Stimulated activated memory B cell treated with anti-CD40 and anti-IgM and Interleukin-4, amounts not matched to agents 10 μg/mL and 1 μg/mL and 100 μg/mL, for 72 hours (primary cell): ENCODE data around the gene PHF23.
A peak's percentile ranks its signal among the peaks of the same experiment; 100 is the strongest.

ENCODE experiments used
- ATAC-seq: fragments of 150-1000 bp; cut with Tn5 transposase; 2 replicates; pipeline ENCODE4 v1.10.0; 2021
- H3K27ac Mint-ChIP-seq: one replicate; pipeline ENCODE4 v1.8.0; 2022; ENCODE audit warnings: mild to moderate bottlenecking, mixed read lengths
- H3K27me3 Mint-ChIP-seq: one replicate; pipeline ENCODE4 v1.8.0; 2022; ENCODE audit warnings: mixed read lengths
- H3K36me3 Mint-ChIP-seq: one replicate; pipeline ENCODE4 v1.8.0; 2022; ENCODE audit warnings: mixed read lengths
- H3K4me1 Mint-ChIP-seq: one replicate; pipeline ENCODE4 v1.8.0; 2022; ENCODE audit warnings: mixed read lengths
- H3K4me3 Mint-ChIP-seq: one replicate; pipeline ENCODE4 v1.8.0; 2022; ENCODE audit warnings: mild to moderate bottlenecking, moderate library complexity, mixed read lengths
- H3K9me3 Mint-ChIP-seq: one replicate; pipeline ENCODE4 v1.8.0; 2022; ENCODE audit warnings: mixed read lengths

The PHF23 gene

DNA sequence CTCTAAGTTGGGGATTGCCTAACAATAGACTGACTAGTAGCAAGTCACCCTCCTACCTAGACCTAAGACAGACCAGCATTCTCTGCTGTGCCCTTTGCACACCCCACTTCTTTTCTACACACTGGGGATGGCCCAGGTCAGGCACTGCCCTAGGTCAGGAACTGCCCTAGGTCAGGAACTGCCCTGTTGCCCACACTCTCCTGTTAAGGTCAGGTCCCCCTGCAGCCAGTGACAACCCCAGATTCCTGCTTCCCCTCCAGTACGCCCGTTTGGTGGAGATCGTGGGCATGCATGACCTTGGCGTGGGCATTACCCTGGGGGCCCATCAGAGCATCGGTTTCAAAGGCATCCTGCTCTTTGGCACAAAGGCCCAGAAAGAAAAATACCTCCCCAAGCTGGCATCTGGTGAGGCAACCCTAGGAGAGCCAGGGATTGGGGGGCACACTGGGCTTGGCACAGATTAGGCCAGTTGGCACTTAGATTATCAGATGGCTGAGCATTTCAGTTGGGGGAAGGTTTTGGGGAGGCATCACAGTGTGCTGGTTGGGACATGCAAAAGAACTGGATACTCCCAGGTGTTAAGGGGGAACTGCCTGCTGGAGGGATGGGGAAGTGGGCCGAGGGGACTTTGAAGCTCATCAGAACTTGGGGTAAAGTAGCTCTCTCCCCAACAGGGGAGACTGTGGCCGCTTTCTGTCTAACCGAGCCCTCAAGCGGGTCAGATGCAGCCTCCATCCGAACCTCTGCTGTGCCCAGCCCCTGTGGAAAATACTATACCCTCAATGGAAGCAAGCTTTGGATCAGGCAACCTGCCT lies 17.8 kb downstream of the PHF23 start:
- peak overlapping the region; percentile 85 for H3K27ac Mint-ChIP-seq
- peak overlapping the region; percentile 91 for H3K4me3 Mint-ChIP-seq
- peaks cover 9% of the 10 kb centered on the region for H3K36me3 Mint-ChIP-seq
- peaks cover 44% of the 10 kb centered on the region for H3K4me1 Mint-ChIP-seq
- H3K9me3 Mint-ChIP-seq = no peaks in the 10 kb centered on the region
- no peak for ATAC-seq
- H3K27me3 Mint-ChIP-seq = no peaks in the 10 kb centered on the region

DNA sequence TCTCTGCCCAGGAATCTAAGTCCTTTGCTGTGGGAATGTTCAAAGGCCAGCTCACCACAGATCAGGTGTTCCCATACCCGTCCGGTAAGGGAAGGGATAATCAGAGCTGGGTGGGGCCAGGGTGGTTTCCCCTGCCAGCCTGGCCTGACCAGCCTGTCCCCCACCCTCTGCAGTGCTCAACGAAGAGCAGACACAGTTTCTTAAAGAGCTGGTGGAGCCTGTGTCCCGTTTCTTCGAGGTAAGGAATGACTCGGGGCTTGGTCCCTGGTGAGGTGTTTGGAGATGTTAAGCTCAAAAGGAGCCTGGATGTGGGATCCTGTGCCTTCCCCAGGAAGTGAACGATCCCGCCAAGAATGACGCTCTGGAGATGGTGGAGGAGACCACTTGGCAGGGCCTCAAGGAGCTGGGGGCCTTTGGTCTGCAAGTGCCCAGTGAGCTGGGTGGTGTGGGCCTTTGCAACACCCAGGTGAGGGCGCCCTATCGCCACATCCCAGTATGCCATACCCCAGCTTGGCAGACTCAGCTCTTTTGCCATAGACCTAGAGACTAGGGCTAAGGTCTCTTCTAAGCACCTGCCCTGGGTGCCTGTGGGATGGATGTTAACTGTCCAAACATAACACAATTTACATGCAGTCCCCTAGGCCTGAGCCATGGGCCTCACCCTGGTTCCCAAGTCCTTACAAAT lies 18.5 kb downstream of the PHF23 start:
- peak overlapping the region; percentile 85 for H3K27ac Mint-ChIP-seq
- ATAC-seq = peak; percentile 59
- peaks cover 51% of the 10 kb centered on the region for H3K4me1 Mint-ChIP-seq
- H3K9me3 Mint-ChIP-seq = no peaks in the 10 kb centered on the region
- H3K4me3 Mint-ChIP-seq = peak overlapping the region; percentile 91
- H3K27me3 Mint-ChIP-seq = no peaks in the 10 kb centered on the region
- H3K36me3 Mint-ChIP-seq = peaks cover 9% of the 10 kb centered on the region

DNA sequence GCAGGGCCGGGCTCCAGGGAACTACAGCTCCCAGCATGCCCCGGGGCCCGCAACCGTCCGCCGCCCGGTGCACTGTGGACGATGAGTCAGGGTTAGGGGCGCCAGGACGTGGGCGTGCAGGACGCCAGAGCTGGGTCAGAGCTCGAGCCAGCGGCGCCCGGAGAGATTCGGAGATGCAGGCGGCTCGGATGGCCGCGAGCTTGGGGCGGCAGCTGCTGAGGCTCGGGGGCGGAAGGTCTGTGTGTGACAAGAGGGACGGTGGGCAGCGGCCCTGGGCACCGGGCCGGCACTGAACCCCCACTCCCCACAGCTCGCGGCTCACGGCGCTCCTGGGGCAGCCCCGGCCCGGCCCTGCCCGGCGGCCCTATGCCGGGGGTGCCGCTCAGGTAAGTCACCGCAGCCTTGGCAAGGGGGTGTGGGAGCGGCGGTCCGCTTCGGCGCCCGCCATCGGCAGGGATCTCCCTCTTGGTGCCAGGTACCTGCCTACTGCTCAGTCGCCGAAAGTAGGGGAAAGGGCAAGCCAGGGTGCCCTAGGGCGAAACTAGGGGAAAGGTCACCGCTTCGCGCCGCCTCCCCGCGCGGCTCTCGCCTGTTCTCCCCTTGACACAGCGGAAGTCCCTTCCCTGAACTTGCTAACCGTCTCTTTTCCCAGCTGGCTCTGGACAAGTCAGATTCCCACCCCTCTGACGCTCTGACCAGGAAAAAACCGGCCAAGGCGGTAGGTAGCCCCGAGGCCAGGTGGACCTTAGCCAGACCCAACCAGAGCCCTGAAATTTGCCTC lies 19.3 kb downstream of the PHF23 start, which contains the start of the genes ACADVL and DLG4:
Gene ACADVL, plus strand, starts transcription at position 127 of the 781 bp plus-strand sequence. Its CDS starts 47 bp downstream, at position 174.
Gene DLG4, minus strand, starts transcription at position 25 of the 781 bp plus-strand sequence.
- Mint-ChIP-seq H3K9me3 (no peaks in the 10 kb centered on the region), H3K27me3 (no peaks in the 10 kb centered on the region), H3K27ac (peak within 1 kb of the TSS; percentile 85), H3K4me3 (peak within 1 kb of the TSS; percentile 91), H3K36me3 (peaks cover 9% of the 10 kb centered on the region), H3K4me1 (peaks cover 55% of the 10 kb centered on the region)
- peak; percentile 89 for ATAC-seq

DNA sequence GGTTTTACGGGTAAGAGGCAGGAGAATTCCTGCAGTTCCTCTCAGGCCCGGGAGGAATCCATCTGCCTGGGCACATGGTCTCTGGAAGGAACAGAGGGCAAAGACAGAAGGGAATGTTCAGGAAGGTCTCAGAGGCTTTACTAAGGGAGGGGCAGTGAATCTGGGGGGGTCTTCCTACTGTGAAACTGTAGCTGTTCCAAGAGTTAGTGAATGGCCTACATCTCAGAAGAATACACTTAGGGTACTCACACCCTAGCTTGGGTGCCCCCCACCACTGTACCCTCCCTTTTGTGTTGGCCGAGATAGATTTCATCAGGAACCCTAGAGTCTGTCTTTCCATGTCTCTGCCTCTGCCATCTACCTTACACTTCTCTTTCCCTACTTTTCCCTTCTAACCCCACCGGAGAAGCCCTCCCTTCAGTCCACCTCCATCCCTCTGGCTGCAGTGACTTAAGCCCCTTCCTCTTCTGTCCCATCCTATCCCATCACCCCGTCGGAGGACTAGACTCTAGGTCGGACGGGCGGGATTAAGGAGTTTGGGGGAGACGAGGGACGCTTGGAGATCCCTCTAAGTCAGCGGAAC lies 19.9 kb downstream of the PHF23 start:
- peaks cover 9% of the 10 kb centered on the region for H3K36me3 Mint-ChIP-seq
- H3K4me1 Mint-ChIP-seq = peaks cover 62% of the 10 kb centered on the region
- H3K27me3 Mint-ChIP-seq = no peaks in the 10 kb centered on the region
- H3K9me3 Mint-ChIP-seq = no peaks in the 10 kb centered on the region
- ATAC-seq = no peak
- H3K4me3 Mint-ChIP-seq = peak overlapping the region; percentile 91
- peak overlapping the region; percentile 85 for H3K27ac Mint-ChIP-seq

DNA sequence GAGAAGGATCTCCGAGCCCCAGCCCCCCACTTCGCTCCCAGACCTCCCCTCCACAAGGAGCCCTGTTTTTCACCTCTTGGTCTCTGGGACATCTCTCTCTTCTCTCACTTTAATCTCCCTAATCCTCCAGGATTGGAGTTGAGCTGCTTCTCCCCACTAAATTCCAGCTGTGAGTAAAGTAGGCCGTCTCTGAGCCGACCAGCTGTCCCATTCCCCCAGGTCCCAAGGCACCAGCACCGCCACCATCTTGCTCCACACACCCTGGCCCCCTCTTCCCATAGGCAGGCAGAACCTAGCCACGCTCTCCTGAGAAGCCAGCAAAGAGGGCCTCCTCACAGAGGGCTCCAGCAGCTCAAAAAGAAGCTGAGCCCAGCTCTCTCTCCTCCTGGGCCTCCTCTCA lies 20.5 kb downstream of the PHF23 start:
- Mint-ChIP-seq H3K27ac (peak overlapping the region; percentile 85), H3K4me3 (peak overlapping the region; percentile 16), H3K27me3 (no peaks in the 10 kb centered on the region), H3K4me1 (peaks cover 68% of the 10 kb centered on the region), H3K36me3 (peaks cover 5% of the 10 kb centered on the region), H3K9me3 (no peaks in the 10 kb centered on the region)
- no peak for ATAC-seq

DNA sequence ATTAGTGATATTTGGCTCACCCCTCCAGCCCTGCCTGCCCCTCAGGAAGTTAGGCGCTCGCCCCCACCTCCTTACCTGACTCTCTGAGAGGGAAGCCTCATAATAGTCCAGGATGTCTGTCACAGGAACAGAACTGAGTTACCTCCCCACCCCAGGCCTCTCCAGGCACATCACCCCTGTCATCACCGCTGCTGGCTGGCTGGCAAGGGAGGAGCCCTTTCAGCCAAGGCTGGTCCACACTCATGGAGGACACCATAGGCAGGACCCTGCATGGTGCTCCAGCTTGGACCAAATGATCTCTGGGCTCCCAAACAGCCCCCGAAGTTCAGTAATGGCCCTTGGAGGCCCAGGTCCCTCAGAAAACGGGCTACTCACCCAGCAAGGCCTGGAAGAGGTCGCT lies 21.1 kb downstream of the PHF23 start:
- H3K27me3 Mint-ChIP-seq = no peaks in the 10 kb centered on the region

DNA sequence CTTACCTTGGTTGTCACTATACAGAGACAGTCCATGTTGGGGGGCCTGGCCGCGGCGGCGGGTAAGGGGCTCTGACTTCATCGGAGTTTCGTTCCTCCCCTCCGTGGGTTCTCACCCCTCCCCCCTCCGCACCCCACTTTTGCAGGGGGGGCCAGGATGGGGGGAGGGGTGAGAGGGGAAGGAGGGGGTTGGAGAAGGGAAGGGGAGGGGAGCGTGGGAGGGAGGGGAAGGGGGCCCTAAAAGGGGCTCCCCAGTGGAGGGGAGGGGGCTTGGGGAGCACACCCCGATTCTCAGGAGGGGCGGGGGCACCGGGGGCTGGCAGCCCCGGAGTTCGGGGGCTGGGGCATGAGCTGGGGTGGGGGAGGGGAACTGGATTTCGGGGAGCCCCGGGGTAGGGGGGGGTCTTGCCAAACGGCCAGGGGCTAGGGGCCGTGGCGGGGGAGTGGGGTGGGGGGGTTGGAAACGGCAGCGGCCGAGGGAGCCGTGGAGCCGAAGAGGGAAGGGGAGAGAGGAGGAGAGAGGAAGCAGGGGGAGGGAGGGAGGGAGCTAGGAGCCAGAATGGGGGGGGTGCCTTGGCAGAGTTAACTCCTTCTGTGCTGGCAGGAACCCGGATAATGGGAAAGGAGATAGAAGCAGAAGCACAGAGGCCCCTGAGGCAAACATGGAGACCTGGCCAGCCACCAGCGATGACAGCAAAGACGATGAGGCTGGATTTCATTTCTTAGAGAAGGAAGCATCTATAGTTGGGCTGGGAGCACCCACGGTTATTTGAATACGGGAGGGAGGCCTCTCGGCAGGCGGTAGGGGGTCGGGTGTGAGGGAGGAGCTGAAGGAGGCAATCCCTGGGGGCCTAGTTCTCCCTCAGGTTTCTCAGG lies 21.9 kb downstream of the PHF23 start:
- H3K4me1 Mint-ChIP-seq = peaks cover 74% of the 10 kb centered on the region
- ATAC-seq = no peak
- peak overlapping the region; percentile 85 for H3K27ac Mint-ChIP-seq
- peak overlapping the region; percentile 51 for H3K4me3 Mint-ChIP-seq
- no peaks in the 10 kb centered on the region for H3K36me3 Mint-ChIP-seq
- H3K27me3 Mint-ChIP-seq = peaks cover 2% of the 10 kb centered on the region
- no peaks in the 10 kb centered on the region for H3K9me3 Mint-ChIP-seq

More for the DNA sequence above, 21.1 kb downstream of the PHF23 start:
- Mint-ChIP-seq H3K4me3 (no peak overlapping the region), H3K4me1 (peaks cover 74% of the 10 kb centered on the region), H3K36me3 (no peaks in the 10 kb centered on the region), H3K27ac (peak overlapping the region; percentile 85), H3K9me3 (no peaks in the 10 kb centered on the region)
- no peak for ATAC-seq

DNA sequence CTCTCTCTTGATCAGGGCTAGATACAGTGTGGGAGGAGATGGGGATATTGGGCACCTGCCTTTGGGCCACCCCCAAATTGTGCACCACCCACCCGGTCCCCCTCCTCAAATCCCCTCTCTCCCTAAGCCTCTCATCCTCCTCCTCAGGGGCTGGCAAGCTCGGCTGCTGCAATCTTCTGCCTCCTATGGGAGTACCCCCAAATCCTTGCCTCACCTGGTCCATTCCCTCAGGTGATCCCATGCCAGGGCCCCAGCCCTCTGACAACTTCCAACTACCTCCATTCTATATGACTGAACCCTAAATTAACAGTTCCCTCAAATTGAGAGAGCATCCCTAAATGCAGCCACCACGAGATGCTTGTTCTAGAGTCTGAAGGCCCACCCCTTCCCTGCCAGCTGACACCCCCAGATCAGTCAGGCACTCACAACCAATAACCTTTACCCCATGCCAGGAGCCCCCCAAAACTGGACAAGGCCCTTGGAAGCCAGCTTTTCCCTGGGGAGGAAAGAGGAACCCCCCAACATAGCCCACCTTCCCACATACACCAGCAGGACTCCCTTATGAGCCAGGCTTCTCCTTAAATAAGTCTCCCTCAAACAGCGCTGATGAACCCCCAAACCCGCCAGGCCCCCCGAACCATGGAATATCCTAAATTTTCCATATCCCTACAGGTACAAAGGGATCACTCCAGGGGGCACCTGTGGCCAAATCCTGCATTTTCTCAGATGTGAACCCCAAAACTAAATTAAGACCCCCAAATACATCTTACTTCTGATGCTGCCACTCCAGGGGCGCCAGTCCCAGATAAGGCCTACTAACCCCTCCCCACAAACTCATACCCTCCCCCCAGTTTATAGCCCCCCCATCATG lies 22.8 kb downstream of the PHF23 start:
- Mint-ChIP-seq H3K27me3 (peaks cover 9% of the 10 kb centered on the region), H3K4me1 (peaks cover 72% of the 10 kb centered on the region), H3K9me3 (no peaks in the 10 kb centered on the region), H3K36me3 (no peaks in the 10 kb centered on the region), H3K4me3 (peak overlapping the region; percentile 35), H3K27ac (no peak overlapping the region)
- ATAC-seq = no peak

DNA sequence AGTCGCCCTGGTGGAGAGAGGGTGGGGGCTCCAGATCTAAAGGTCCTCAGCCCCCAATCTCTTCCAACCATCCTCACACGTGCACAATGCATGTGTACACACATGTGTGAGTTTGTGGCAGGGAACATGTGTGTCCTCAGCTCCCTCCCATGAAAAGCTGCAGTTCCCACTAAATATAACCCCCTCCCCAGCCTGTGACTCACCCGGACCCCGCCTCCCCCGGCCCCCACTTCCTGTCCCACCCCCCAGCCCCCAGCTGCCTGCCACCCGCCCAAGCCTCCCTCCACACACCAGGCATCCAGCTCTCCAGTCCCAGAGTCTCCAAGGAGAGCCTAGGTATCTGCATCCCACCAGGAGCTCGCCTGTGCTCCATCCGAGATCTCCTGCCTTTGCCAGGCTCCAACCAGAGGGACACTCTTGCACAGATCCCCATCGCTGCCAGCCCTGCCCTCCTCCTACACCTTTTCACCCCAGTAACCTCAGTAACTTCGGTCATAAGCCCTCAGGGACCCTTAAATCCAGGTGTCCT lies 23.5 kb downstream of the PHF23 start:
- H3K27ac Mint-ChIP-seq = no peak overlapping the region

DNA sequence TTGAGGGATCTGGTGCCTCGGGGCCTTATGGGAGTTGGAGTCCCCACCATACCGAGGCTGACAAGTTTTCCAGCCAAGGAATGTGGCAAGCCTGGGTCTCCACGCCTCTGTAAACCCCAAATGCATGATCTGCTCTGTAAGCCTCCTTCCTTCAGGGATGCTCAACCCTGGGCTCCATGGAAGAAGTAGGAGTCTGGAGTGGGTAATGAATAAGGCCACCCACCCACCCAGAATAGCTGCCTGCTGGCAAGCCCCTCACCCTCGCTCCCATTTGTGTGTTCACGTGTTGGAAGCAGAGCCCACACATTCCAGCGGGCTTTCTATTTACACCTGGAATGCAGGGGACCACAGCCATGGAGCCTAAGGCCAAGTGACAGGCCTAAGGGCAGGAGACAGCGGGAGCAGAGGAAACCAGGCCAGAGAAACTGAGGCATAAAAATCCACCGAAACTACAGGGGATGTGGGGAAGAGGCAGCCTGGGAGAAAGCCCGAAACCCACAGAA lies 24.1 kb downstream of the PHF23 start:
- H3K9me3 Mint-ChIP-seq = no peaks in the 10 kb centered on the region
- peak overlapping the region; percentile 91 for H3K4me3 Mint-ChIP-seq
- ATAC-seq = no peak
- no peaks in the 10 kb centered on the region for H3K36me3 Mint-ChIP-seq
- peaks cover 9% of the 10 kb centered on the region for H3K27me3 Mint-ChIP-seq
- peaks cover 59% of the 10 kb centered on the region for H3K4me1 Mint-ChIP-seq
- H3K27ac Mint-ChIP-seq = peak overlapping the region; percentile 71

More for the DNA sequence above, 23.5 kb downstream of the PHF23 start:
- ATAC-seq = no peak
- no peaks in the 10 kb centered on the region for H3K9me3 Mint-ChIP-seq
- H3K36me3 Mint-ChIP-seq = no peaks in the 10 kb centered on the region
- H3K4me1 Mint-ChIP-seq = peaks cover 64% of the 10 kb centered on the region
- peaks cover 9% of the 10 kb centered on the region for H3K27me3 Mint-ChIP-seq
- H3K4me3 Mint-ChIP-seq = peak overlapping the region; percentile 35

DNA sequence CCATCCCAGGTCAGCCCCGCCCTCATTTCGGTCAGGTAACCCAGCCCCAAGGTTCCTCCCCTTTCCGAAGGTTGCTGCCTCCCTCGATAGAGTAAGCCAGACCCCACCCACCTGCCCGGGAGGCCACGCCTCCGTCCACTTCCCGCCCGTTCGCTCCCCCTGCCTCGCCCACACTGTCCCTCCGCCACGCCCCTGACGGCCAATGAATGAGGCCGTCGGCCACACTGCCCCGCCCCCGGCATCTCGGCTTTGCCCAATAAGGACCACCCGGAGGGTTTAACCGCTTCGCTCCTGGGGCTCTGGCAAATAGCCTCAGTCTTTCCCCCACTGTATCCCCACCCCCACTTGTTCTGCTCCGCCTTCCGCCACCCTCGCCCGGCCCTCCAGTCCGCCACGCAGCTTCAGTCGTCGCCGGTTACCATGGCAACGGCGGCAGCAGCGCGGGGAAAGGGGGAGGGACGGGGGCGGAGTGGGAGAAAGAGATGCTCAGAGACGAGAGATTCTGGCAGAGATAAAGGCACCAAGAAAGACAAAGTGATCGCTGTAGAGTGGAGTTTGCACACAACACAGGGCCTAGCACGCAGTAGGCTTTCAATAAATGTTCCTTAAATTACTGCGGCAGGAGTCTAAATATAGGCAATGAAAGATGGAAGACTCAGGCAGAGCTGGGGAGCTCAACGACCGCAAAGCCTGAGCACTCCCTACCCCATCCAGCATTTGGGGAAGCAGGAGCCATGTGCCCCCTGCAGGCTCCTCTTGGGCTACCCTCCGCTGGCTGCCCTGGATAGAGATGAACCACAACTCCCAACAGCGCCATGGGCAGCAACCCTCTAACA lies 24.7 kb downstream of the PHF23 start:
- H3K4me3 Mint-ChIP-seq = peak overlapping the region; percentile 91
- H3K36me3 Mint-ChIP-seq = no peaks in the 10 kb centered on the region
- ATAC-seq = peak; percentile 93
- no peaks in the 10 kb centered on the region for H3K9me3 Mint-ChIP-seq
- peak overlapping the region; percentile 71 for H3K27ac Mint-ChIP-seq
- peaks cover 56% of the 10 kb centered on the region for H3K4me1 Mint-ChIP-seq
- H3K27me3 Mint-ChIP-seq = peaks cover 9% of the 10 kb centered on the region

DNA sequence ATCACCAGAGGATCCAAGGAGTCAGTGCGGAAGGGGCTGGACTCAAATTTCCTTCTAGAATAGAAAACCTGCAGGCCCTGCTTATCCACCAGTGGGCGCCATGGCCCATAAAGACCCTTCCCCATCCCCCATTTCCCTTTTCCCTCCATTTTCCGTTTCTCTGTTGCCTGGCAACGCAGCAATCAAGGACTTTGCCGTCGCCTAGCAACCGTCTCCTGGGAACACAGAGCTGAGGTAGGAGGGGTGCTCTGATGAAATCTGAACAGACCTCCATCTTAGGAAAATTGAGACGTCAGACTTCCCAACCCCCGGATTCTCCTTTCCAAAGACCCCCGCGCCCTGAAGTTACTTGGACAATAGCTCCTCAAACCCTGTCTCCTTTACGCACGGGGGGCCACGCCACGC lies 25.4 kb downstream of the PHF23 start:
- Mint-ChIP-seq H3K27ac (peak overlapping the region; percentile 71), H3K9me3 (no peaks in the 10 kb centered on the region), H3K36me3 (no peaks in the 10 kb centered on the region), H3K27me3 (peaks cover 9% of the 10 kb centered on the region), H3K4me3 (peak overlapping the region; percentile 91), H3K4me1 (peaks cover 50% of the 10 kb centered on the region)
- peak; percentile 14 for ATAC-seq
